ENCODE results near the gene CLIC3. TPM values are rescaled to one million over a fixed set of nuclear protein-coding genes. Genes with fewer than 3 reads are reported as not detected.

The CLIC3 gene
- total RNA-seq, 1 donor from 2014 or later: 0.39 TPM

GRCh38 chr9:137014166-137014565 lies 17.8 kb upstream of the CLIC3 start:
- Mint-ChIP-seq H3K9me3 (ENCODE audit: unreplicated experiment) (no peaks in the 10 kb centered on the region), H3K36me3 (ENCODE audit: low read depth, unreplicated experiment) (peaks cover 9% of the 10 kb centered on the region), H3K27ac (ENCODE audit: unreplicated experiment) (no peak overlapping the region), H3K4me3 (ENCODE audit: unreplicated experiment) (no peak overlapping the region), H3K4me1 (ENCODE audit: low read depth, unreplicated experiment) (no peaks in the 10 kb centered on the region), H3K27me3 (ENCODE audit: low read depth, unreplicated experiment) (no peaks in the 10 kb centered on the region)
- Histone ChIP-seq H3K27ac (ENCODE audit: low read depth, low read length) (no peak overlapping the region), H3K36me3 (ENCODE audit: insufficient read depth, low read length) (no peaks in the 10 kb centered on the region), H2AFZ (ENCODE audit: low read depth, low read length) (no peak overlapping the region), H3K4me1 (ENCODE audit: insufficient read depth, low read length) (no peaks in the 10 kb centered on the region), H3K27me3 (ENCODE audit: insufficient read depth, low read length) (no peaks in the 10 kb centered on the region), H3K9me3 (ENCODE audit: insufficient read depth, low read depth, low read length) (no peaks in the 10 kb centered on the region), H3K4me3 (ENCODE audit: insufficient read depth, low read depth, low read length) (no peak overlapping the region), H4K20me1 (ENCODE audit: insufficient read depth, low read length) (no peaks in the 10 kb centered on the region), H3K4me2 (ENCODE audit: low read length) (no peak overlapping the region), H3K9ac (ENCODE audit: low read length) (no peak overlapping the region), H3K79me2 (ENCODE audit: insufficient read depth, low read length) (no peaks in the 10 kb centered on the region)
- FAIRE-seq (no peak), DNase-seq (ENCODE audit: low read depth) (no peak)
- no peak for TF ChIP-seq EZH2 (IDR thresholded peaks at IDR 0.05; ENCODE audit: insufficient read depth, low read length)
- TF ChIP-seq CTCF (IDR thresholded peaks at IDR 0.05; ENCODE audit: insufficient read depth, low read depth, low read length): no peak

GRCh38 chr9:137013571-137013940 lies 17.2 kb upstream of the CLIC3 start:
- Mint-ChIP-seq H3K4me3 (ENCODE audit: unreplicated experiment) (no peak overlapping the region), H3K27me3 (ENCODE audit: low read depth, unreplicated experiment) (no peaks in the 10 kb centered on the region), H3K27ac (ENCODE audit: unreplicated experiment) (no peak overlapping the region), H3K9me3 (ENCODE audit: unreplicated experiment) (no peaks in the 10 kb centered on the region), H3K36me3 (ENCODE audit: low read depth, unreplicated experiment) (peaks cover 9% of the 10 kb centered on the region), H3K4me1 (ENCODE audit: low read depth, unreplicated experiment) (no peaks in the 10 kb centered on the region)
- Histone ChIP-seq H3K4me1 (ENCODE audit: insufficient read depth, low read length) (no peaks in the 10 kb centered on the region), H4K20me1 (ENCODE audit: insufficient read depth, low read length) (no peaks in the 10 kb centered on the region), H3K27me3 (ENCODE audit: insufficient read depth, low read length) (no peaks in the 10 kb centered on the region), H3K9me3 (ENCODE audit: insufficient read depth, low read depth, low read length) (no peaks in the 10 kb centered on the region), H3K36me3 (ENCODE audit: insufficient read depth, low read length) (no peaks in the 10 kb centered on the region), H3K4me2 (ENCODE audit: low read length) (no peak overlapping the region), H3K4me3 (ENCODE audit: insufficient read depth, low read depth, low read length) (no peak overlapping the region), H3K79me2 (ENCODE audit: insufficient read depth, low read length) (no peaks in the 10 kb centered on the region), H3K27ac (ENCODE audit: low read depth, low read length) (no peak overlapping the region), H2AFZ (ENCODE audit: low read depth, low read length) (no peak overlapping the region), H3K9ac (ENCODE audit: low read length) (no peak overlapping the region)
- FAIRE-seq (no peak), DNase-seq (ENCODE audit: low read depth) (no peak)
- TF ChIP-seq CTCF (IDR thresholded peaks at IDR 0.05; ENCODE audit: insufficient read depth, low read depth, low read length) (no peak), EZH2 (IDR thresholded peaks at IDR 0.05; ENCODE audit: insufficient read depth, low read length) (no peak)

- Histone ChIP-seq H3K4me1 (ENCODE audit: insufficient read depth, low read length) (no peaks in the 10 kb centered on the region), H3K36me3 (ENCODE audit: insufficient read depth, low read length) (no peaks in the 10 kb centered on the region), H3K9ac (ENCODE audit: low read length) (no peak overlapping the region), H3K4me3 (ENCODE audit: insufficient read depth, low read depth, low read length) (no peak overlapping the region), H3K9me3 (ENCODE audit: insufficient read depth, low read depth, low read length) (no peaks in the 10 kb centered on the region), H3K27ac (ENCODE audit: low read depth, low read length) (no peak overlapping the region), H3K79me2 (ENCODE audit: insufficient read depth, low read length) (no peaks in the 10 kb centered on the region), H4K20me1 (ENCODE audit: insufficient read depth, low read length) (no peaks in the 10 kb centered on the region), H3K27me3 (ENCODE audit: insufficient read depth, low read length) (no peaks in the 10 kb centered on the region), H2AFZ (ENCODE audit: low read depth, low read length) (no peak overlapping the region), H3K4me2 (ENCODE audit: low read length) (no peak overlapping the region)
- FAIRE-seq (no peak), DNase-seq (ENCODE audit: low read depth) (no peak)
- no peaks in the 10 kb centered on the region for H3K9me3 Mint-ChIP-seq (ENCODE audit: unreplicated experiment)
- H3K36me3 Mint-ChIP-seq (ENCODE audit: low read depth, unreplicated experiment): peaks cover 9% of the 10 kb centered on the region
- H3K4me1 Mint-ChIP-seq (ENCODE audit: low read depth, unreplicated experiment): no peaks in the 10 kb centered on the region
- TF ChIP-seq CTCF (IDR thresholded peaks at IDR 0.05; ENCODE audit: insufficient read depth, low read depth, low read length) (no peak), EZH2 (IDR thresholded peaks at IDR 0.05; ENCODE audit: insufficient read depth, low read length) (no peak)
- no peak overlapping the region for H3K4me3 Mint-ChIP-seq (ENCODE audit: unreplicated experiment)
- no peaks in the 10 kb centered on the region for H3K27me3 Mint-ChIP-seq (ENCODE audit: low read depth, unreplicated experiment)
- H3K27ac Mint-ChIP-seq (ENCODE audit: unreplicated experiment): no peak overlapping the region
These were observed 16.6 kb upstream of the CLIC3 start for GRCh38 chr9:137012694-137013570.
